Liver (tissue), 9 donors: Measurements from ENCODE around the gene GAS2. TPM values are rescaled to one million over a fixed set of nuclear protein-coding genes. Genes with fewer than 3 reads are reported as not detected.

Source experiments
- DNase-seq: peaks from one replicate; pipeline ENCODE4 v3.0.0-alpha.2; 2017; ENCODE audit warnings: low spot score
- H3K27ac ChIP-seq, 2 donors: one replicate each; pipeline ENCODE4 v1.7.0; 2013; ENCODE audit warnings: inconsistent platforms in 2 of 2, low read length in 2 of 2, control low read depth in 1 of 2, low read depth in 1 of 2, mild to moderate bottlenecking in 1 of 2
- H3K27me3 ChIP-seq, 4 donors: one replicate each; pipeline versions ENCODE4 v1.6.1 to v1.7.0; 2013; ENCODE audit warnings: low read length in 3 of 4, inconsistent platforms in 1 of 4, mild to moderate bottlenecking in 1 of 4, moderate library complexity in 1 of 4; ENCODE audit not compliant: control insufficient read depth in 4 of 4, insufficient read depth in 4 of 4
- H3K36me3 ChIP-seq, 4 donors: one replicate each; pipeline versions ENCODE4 v1.6.1 to v1.7.0; 2013; ENCODE audit warnings: low read length in 3 of 4, mild to moderate bottlenecking in 3 of 4, low read depth in 1 of 4, moderate library complexity in 1 of 4; ENCODE audit not compliant: control insufficient read depth in 4 of 4, insufficient read depth in 3 of 4
- H3K4me1 ChIP-seq, 4 donors: one replicate each; pipeline versions ENCODE4 v1.6.1 to v1.7.0; 2013; ENCODE audit warnings: low read length in 3 of 4, mild to moderate bottlenecking in 3 of 4, moderate library complexity in 1 of 4; ENCODE audit not compliant: control insufficient read depth in 4 of 4, insufficient read depth in 4 of 4
- H3K4me3 ChIP-seq, 3 donors: one replicate each; pipeline versions ENCODE4 v1.6.1 to v1.7.0; 2013; ENCODE audit warnings: low read length in 3 of 3, control low read depth in 1 of 3, low read depth in 1 of 3, mild to moderate bottlenecking in 1 of 3
- H3K9ac ChIP-seq, 2 donors: one replicate each; pipeline ENCODE4 v1.7.0; 2013; ENCODE audit warnings: low read length in 2 of 2, mild to moderate bottlenecking in 2 of 2, moderate library complexity in 2 of 2, control low read depth in 1 of 2, low read depth in 1 of 2
- H3K9me3 ChIP-seq, 4 donors: one replicate each; pipeline versions ENCODE4 v1.6.1 to v1.7.0; 2013; ENCODE audit warnings: low read length in 3 of 4; ENCODE audit not compliant: control insufficient read depth in 4 of 4
- EGR1 ChIP-seq, 2 donors: IDR thresholded peaks; 2 replicates each; pipeline ENCODE4 v1.6.1; 2016 to 2018; ENCODE audit warnings: antibody characterized with exemption in 2 of 2, low read depth in 2 of 2
- GABPA ChIP-seq, 2 donors: IDR thresholded peaks in 1 of 2; conservative IDR thresholded peaks in 1 of 2; 2 replicates each; pipeline ENCODE4 v1.6.1; 2016; ENCODE audit warnings: antibody characterized with exemption in 2 of 2, mild to moderate bottlenecking in 1 of 2, moderate library complexity in 1 of 2
- HNF4A ChIP-seq, 2 donors: conservative IDR thresholded peaks; 2 replicates each; pipeline ENCODE4 v1.6.1; 2016; ENCODE audit warnings: antibody characterized with exemption in 2 of 2, mild to moderate bottlenecking in 2 of 2
- HNF4G ChIP-seq: IDR thresholded peaks from 2 replicates; pipeline ENCODE4 v1.6.1; 2016; ENCODE audit warnings: antibody characterized with exemption
- JUND ChIP-seq, 2 donors: IDR thresholded peaks; 2 replicates each; pipeline ENCODE4 v1.6.1; 2016; ENCODE audit warnings: antibody characterized with exemption in 2 of 2
- NR2F2 ChIP-seq: IDR thresholded peaks from 2 replicates; pipeline ENCODE4 v1.6.1; 2016; ENCODE audit warnings: antibody characterized with exemption
- RAD21 ChIP-seq, 2 donors: IDR thresholded peaks; 2 replicates each; pipeline ENCODE4 v1.6.1; 2016; ENCODE audit warnings: antibody characterized with exemption in 2 of 2, mild to moderate bottlenecking in 2 of 2
- RXRA ChIP-seq, 2 donors: IDR thresholded peaks; 2 replicates each; pipeline ENCODE4 v1.6.1; 2017 to 2018; ENCODE audit warnings: antibody characterized with exemption in 2 of 2, mild to moderate bottlenecking in 1 of 2
- SP1 ChIP-seq: IDR thresholded peaks from 2 replicates; pipeline ENCODE4 v1.6.1; 2018; ENCODE audit warnings: antibody characterized with exemption, mild to moderate bottlenecking
- TAF1 ChIP-seq: conservative IDR thresholded peaks from 2 replicates; pipeline ENCODE4 v1.6.1; 2016; ENCODE audit warnings: antibody characterized with exemption, mild to moderate bottlenecking
- YY1 ChIP-seq: IDR thresholded peaks from 2 replicates; pipeline ENCODE4 v1.6.1; 2016; ENCODE audit warnings: antibody characterized with exemption, mild to moderate bottlenecking
- WGBS: extraction: QIAGEN DNeasy Blood & Tissue Kit; methylation state at CpG from one replicate; pipeline ENCODE4 v1.1.7; 2013; 5-methylcytosine and 5-hydroxymethylcytosine counted together
- polyA plus RNA-seq, 2 donors: library from polyadenylated mRNA; stranded (reverse) in 1 of 2; unstranded in 1 of 2; fragments of 200-250 nt in 1 of 2; fragments of >200 nt in 1 of 2; fragmentation: Nextera tagmentation in 1 of 2; extraction: Ambion mirVana in 1 of 2; gene quantifications; one replicate each; pipeline versions ENCODE4 v1.2.1 to v1.2.3, GENCODE V29; 2013 to 2015
- total RNA-seq, 2 donors: library from RNA; depleted of rRNA; stranded (reverse); fragments of >200 nt; gene quantifications; one replicate each; pipeline ENCODE4 v1.2.3, GENCODE V29; 2014
- TF ChIP-seq, protein P1 (sequence below): IDR thresholded peaks from 2 replicates; pipeline ENCODE4 v1.6.1; 2016; ENCODE audit warnings: antibody characterized with exemption
- TF ChIP-seq, protein P2 (sequence below): IDR thresholded peaks from 2 replicates; pipeline ENCODE4 v1.6.1; 2016; ENCODE audit warnings: antibody characterized with exemption
- TF ChIP-seq, protein P3 (sequence below): IDR thresholded peaks from 2 replicates; pipeline ENCODE4 v1.6.1; 2016; ENCODE audit warnings: antibody characterized with exemption, mild to moderate bottlenecking
- TF ChIP-seq, protein P4 (sequence below): IDR thresholded peaks from 2 replicates; pipeline ENCODE4 v1.6.1; 2016; ENCODE audit warnings: antibody characterized with exemption
- TF ChIP-seq, protein P5 (sequence below): fragments of 150-350 bp; IDR thresholded peaks from 2 replicates; pipeline ENCODE4 v1.5.1; 2017; ENCODE audit warnings: improper control_type of control experiment, low read depth, low read length; ENCODE audit not compliant: missing input control
- donor health status: healthy.
- donor health status: healthy.
- donor health status: healthy.
- donor health status: healthy.
- donor health status: healthy.

Gene GAS2
- total and polyA plus RNA-seq, 4 donors, result 13.4 to 75.6 (median 42.3) TPM

DNA sequence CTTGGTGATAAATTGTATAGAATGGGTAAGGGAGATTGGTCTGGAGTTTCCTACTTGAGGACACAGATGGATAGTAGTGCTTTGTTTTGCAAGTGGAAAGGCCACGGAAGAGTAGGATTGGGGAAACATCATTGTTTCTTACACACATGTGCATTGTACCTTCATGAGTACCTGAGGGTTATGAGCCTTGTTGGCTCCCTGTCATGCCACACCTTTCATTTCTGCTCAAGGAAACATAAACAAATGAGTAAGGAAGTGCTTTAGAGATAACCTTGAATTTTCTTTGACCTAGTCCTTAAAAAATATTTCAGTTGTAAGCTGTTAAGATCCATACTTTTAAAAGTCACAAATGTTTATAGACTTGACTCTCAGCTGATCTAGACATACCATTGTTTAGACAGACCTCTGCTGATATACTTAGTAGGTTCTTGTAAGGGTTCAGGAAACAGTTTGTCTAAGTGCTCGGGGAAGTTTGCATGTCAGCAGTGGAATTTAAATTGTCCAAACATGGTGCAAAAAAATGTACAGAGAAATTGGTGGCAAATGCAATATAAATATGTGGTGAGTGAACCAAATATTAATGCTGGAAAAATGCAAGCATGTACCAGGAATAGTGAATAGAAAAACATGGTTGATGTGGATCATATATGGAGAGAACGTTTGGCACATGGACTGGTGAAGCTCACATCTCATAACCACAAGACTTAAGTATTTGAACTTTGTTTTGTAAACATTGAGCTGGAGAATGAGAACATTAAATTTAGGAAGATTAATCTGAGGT, 40.9 kb downstream of the GAS2 start:
- WGBS, result 61% methylated on average over 3 of the region's 3 CpGs

DNA sequence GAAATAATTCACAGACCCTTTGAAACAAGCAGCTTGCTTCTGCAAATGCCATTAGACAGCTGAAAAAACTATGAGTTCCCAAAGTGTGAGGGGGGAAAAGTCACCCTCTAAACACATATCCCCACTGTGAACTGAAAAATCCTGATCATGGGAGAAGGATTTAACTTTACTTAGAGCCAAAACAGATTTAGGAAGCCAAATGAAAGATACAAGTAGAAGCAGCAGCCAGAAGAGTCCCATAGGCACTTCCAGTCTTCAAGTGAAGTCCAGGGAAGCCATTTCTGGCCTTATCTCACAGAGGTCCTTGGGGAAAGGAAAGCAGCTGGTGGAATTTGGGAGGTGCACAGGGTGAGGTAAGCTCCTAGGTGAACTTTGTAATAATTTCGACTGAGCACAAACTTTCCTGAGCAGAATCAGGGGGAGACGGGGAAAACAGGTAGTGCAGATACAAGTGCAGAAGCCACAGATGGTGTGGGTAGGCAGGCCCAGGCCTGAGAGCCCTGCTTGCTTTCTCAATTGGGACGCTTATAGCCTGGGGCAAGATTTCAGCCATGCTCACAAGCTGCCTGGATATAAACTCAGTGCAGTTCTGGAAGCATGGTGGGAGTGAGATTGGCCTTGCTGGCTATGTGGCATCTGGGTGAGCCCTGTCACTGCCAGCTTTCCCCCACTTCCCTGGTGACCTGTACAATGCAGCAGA, 44.8 kb downstream of the GAS2 start:
- no peaks in the 10 kb centered on the region for H3K27me3 ChIP-seq
- no peaks in the 10 kb centered on the region for H3K4me1 ChIP-seq
- DNase-seq, result no peak
- WGBS, result 88% methylated on average over 3 of the region's 3 CpGs
- H3K27ac ChIP-seq, result no peak overlapping the region
- H3K36me3 ChIP-seq, result no peaks in the 10 kb centered on the region
- TF ChIP-seq, protein P1, sequence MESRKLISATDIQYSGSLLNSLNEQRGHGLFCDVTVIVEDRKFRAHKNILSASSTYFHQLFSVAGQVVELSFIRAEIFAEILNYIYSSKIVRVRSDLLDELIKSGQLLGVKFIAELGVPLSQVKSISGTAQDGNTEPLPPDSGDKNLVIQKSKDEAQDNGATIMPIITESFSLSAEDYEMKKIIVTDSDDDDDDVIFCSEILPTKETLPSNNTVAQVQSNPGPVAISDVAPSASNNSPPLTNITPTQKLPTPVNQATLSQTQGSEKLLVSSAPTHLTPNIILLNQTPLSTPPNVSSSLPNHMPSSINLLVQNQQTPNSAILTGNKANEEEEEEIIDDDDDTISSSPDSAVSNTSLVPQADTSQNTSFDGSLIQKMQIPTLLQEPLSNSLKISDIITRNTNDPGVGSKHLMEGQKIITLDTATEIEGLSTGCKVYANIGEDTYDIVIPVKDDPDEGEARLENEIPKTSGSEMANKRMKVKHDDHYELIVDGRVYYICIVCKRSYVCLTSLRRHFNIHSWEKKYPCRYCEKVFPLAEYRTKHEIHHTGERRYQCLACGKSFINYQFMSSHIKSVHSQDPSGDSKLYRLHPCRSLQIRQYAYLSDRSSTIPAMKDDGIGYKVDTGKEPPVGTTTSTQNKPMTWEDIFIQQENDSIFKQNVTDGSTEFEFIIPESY, result no peak
- TF ChIP-seq JUND (IDR thresholded peaks at IDR 0.05) (no peak), GABPA (IDR thresholded peaks at IDR 0.05 in 1 of 2, conservative IDR thresholded peaks at IDR 0.05 in 1 of 2) (no peak), RXRA (IDR thresholded peaks at IDR 0.05) (no peak), HNF4A (conservative IDR thresholded peaks at IDR 0.05) (no peak), RAD21 (IDR thresholded peaks at IDR 0.05) (no peak), SP1 (no peak), EGR1 (IDR thresholded peaks at IDR 0.05; ENCODE audit: low read depth in 2 of 2) (no peak), HNF4G (no peak), YY1 (no peak), NR2F2 (no peak), TAF1 (no peak)
- TF ChIP-seq, protein P2, sequence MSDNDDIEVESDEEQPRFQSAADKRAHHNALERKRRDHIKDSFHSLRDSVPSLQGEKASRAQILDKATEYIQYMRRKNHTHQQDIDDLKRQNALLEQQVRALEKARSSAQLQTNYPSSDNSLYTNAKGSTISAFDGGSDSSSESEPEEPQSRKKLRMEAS, result no peak
- TF ChIP-seq, protein P3, sequence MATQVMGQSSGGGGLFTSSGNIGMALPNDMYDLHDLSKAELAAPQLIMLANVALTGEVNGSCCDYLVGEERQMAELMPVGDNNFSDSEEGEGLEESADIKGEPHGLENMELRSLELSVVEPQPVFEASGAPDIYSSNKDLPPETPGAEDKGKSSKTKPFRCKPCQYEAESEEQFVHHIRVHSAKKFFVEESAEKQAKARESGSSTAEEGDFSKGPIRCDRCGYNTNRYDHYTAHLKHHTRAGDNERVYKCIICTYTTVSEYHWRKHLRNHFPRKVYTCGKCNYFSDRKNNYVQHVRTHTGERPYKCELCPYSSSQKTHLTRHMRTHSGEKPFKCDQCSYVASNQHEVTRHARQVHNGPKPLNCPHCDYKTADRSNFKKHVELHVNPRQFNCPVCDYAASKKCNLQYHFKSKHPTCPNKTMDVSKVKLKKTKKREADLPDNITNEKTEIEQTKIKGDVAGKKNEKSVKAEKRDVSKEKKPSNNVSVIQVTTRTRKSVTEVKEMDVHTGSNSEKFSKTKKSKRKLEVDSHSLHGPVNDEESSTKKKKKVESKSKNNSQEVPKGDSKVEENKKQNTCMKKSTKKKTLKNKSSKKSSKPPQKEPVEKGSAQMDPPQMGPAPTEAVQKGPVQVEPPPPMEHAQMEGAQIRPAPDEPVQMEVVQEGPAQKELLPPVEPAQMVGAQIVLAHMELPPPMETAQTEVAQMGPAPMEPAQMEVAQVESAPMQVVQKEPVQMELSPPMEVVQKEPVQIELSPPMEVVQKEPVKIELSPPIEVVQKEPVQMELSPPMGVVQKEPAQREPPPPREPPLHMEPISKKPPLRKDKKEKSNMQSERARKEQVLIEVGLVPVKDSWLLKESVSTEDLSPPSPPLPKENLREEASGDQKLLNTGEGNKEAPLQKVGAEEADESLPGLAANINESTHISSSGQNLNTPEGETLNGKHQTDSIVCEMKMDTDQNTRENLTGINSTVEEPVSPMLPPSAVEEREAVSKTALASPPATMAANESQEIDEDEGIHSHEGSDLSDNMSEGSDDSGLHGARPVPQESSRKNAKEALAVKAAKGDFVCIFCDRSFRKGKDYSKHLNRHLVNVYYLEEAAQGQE, result no peak
- TF ChIP-seq, protein P4, sequence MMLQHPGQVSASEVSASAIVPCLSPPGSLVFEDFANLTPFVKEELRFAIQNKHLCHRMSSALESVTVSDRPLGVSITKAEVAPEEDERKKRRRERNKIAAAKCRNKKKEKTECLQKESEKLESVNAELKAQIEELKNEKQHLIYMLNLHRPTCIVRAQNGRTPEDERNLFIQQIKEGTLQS, result no peak
- TF ChIP-seq, protein P5, sequence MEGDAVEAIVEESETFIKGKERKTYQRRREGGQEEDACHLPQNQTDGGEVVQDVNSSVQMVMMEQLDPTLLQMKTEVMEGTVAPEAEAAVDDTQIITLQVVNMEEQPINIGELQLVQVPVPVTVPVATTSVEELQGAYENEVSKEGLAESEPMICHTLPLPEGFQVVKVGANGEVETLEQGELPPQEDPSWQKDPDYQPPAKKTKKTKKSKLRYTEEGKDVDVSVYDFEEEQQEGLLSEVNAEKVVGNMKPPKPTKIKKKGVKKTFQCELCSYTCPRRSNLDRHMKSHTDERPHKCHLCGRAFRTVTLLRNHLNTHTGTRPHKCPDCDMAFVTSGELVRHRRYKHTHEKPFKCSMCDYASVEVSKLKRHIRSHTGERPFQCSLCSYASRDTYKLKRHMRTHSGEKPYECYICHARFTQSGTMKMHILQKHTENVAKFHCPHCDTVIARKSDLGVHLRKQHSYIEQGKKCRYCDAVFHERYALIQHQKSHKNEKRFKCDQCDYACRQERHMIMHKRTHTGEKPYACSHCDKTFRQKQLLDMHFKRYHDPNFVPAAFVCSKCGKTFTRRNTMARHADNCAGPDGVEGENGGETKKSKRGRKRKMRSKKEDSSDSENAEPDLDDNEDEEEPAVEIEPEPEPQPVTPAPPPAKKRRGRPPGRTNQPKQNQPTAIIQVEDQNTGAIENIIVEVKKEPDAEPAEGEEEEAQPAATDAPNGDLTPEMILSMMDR, result no peak
- no peak overlapping the region for H3K4me3 ChIP-seq
- H3K9me3 ChIP-seq, result peaks cover 0 to 2% (median 0%) of the 10 kb centered on the region in 4 donors
- H3K9ac ChIP-seq, result no peak overlapping the region

More for the DNA sequence above, 40.9 kb downstream of the GAS2 start:
- H3K27ac ChIP-seq, result no peak overlapping the region
- DNase-seq, result no peak
- no peaks in the 10 kb centered on the region for H3K9me3 ChIP-seq
- no peak overlapping the region for H3K9ac ChIP-seq
- no peaks in the 10 kb centered on the region for H3K4me1 ChIP-seq
- no peak overlapping the region for H3K4me3 ChIP-seq
- peak in 1 of 2 donors; percentile 11 for TF ChIP-seq HNF4A (conservative IDR thresholded peaks at IDR 0.05)
- TF ChIP-seq, protein P1, result no peak
- no peaks in the 10 kb centered on the region for H3K36me3 ChIP-seq
- H3K27me3 ChIP-seq, result no peaks in the 10 kb centered on the region
